Mesenchymal stem cell (in vitro differentiated cells and primary cell): ENCODE results near the gene LARP6. TPM values are rescaled to one million over a fixed set of nuclear protein-coding genes. Genes with fewer than 3 reads are reported as not detected.

Experiments used
- DNase-seq: peaks from one replicate; pipeline ENCODE4 v3.0.0-alpha.2; 2013
- H2AFZ ChIP-seq: one replicate; pipeline ENCODE4 v1.6.1; 2013; ENCODE audit warnings: low read depth, mild to moderate bottlenecking, control low read depth, inconsistent platforms, low read length, moderate library complexity
- H2AK5ac ChIP-seq: 2 replicates; pipeline ENCODE4 v1.6.1; 2013; ENCODE audit warnings: low read length, moderate library complexity, mild to moderate bottlenecking, inconsistent platforms; ENCODE audit not compliant: severe bottlenecking
- H2BK120ac ChIP-seq: one replicate; pipeline ENCODE4 v1.6.1; 2013; ENCODE audit warnings: low read depth, mild to moderate bottlenecking, inconsistent platforms, low read length, moderate library complexity
- H2BK12ac ChIP-seq, 2 experiments: one replicate each; pipeline ENCODE4 v1.6.1; 2013; ENCODE audit warnings: inconsistent platforms in 2 of 2, low read length in 2 of 2, mild to moderate bottlenecking in 2 of 2, moderate library complexity in 2 of 2, control low read depth in 1 of 2
- H2BK15ac ChIP-seq: one replicate; pipeline ENCODE4 v1.6.1; 2013; ENCODE audit warnings: mild to moderate bottlenecking, low read depth, inconsistent platforms; ENCODE audit not compliant: poor library complexity, severe bottlenecking
- H2BK5ac ChIP-seq: 2 replicates; pipeline ENCODE4 v1.6.1; 2013; ENCODE audit warnings: low read depth, mild to moderate bottlenecking, low read length, control low read depth, inconsistent platforms; ENCODE audit not compliant: poor library complexity, severe bottlenecking
- H3K14ac ChIP-seq, 2 experiments: one replicate each; pipeline ENCODE4 v1.6.1; 2013; ENCODE audit warnings: inconsistent platforms in 2 of 2, low read length in 2 of 2, control low read depth in 1 of 2, mild to moderate bottlenecking in 1 of 2, moderate library complexity in 1 of 2
- H3K18ac ChIP-seq, 2 experiments: one replicate each; pipeline ENCODE4 v1.6.1; 2013; ENCODE audit warnings: inconsistent platforms in 2 of 2, low read length in 2 of 2, control low read depth in 1 of 2, low read depth in 1 of 2, mild to moderate bottlenecking in 1 of 2
- H3K23ac ChIP-seq, 2 experiments: one replicate each; pipeline ENCODE4 v1.6.1; 2013; ENCODE audit warnings: inconsistent platforms in 2 of 2, low read length in 2 of 2, mild to moderate bottlenecking in 2 of 2, moderate library complexity in 2 of 2, control low read depth in 1 of 2
- H3K27ac ChIP-seq: 2 replicates; pipeline ENCODE4 v1.5.1; 2013; ENCODE audit warnings: mild to moderate bottlenecking, moderate library complexity, low read length, control low read depth, inconsistent platforms; ENCODE audit not compliant: poor library complexity, severe bottlenecking
- H3K27me3 ChIP-seq, 2 experiments: 2 replicates each; pipeline versions ENCODE4 v1.6.1 to v1.7.0; 2013; ENCODE audit warnings: low read length in 2 of 2, mild to moderate bottlenecking in 2 of 2, moderate library complexity in 2 of 2, control low read depth in 1 of 2, inconsistent platforms in 1 of 2; ENCODE audit not compliant: control insufficient read depth in 1 of 2, insufficient read depth in 1 of 2
- H3K36me3 ChIP-seq, 2 experiments: 2 replicates each; pipeline versions ENCODE4 v1.6.1 to v1.7.0; 2013; ENCODE audit warnings: low read length in 2 of 2, control low read depth in 1 of 2, inconsistent platforms in 1 of 2, low read depth in 1 of 2, mild to moderate bottlenecking in 1 of 2; ENCODE audit not compliant: insufficient read depth in 2 of 2, control insufficient read depth in 1 of 2
- H3K4ac ChIP-seq, 2 experiments: one replicate each; pipeline ENCODE4 v1.6.1; 2013; ENCODE audit warnings: inconsistent platforms in 2 of 2, low read length in 2 of 2, mild to moderate bottlenecking in 2 of 2, moderate library complexity in 2 of 2, control low read depth in 1 of 2, low read depth in 1 of 2
- H3K4me1 ChIP-seq: 2 replicates; pipeline ENCODE4 v1.6.1; 2013; ENCODE audit warnings: low read depth, low read length, control low read depth; ENCODE audit not compliant: control insufficient read depth, insufficient read depth
- H3K4me2 ChIP-seq: 2 replicates; pipeline ENCODE4 v1.6.1; 2013; ENCODE audit warnings: low read length, mild to moderate bottlenecking, inconsistent platforms; ENCODE audit not compliant: poor library complexity, severe bottlenecking
- H3K4me3 ChIP-seq, 2 experiments: 2 replicates each; pipeline versions ENCODE4 v1.5.1 to v1.7.0; 2013; ENCODE audit warnings: low read length in 2 of 2, mild to moderate bottlenecking in 2 of 2, control low read depth in 1 of 2, low read depth in 1 of 2; ENCODE audit not compliant: insufficient read depth in 1 of 2
- H3K79me1 ChIP-seq: replicated peaks from 2 replicates; pipeline ENCODE4 v1.6.1; 2013; ENCODE audit warnings: mild to moderate bottlenecking, control low read depth, low read length, inconsistent platforms; ENCODE audit not compliant: poor library complexity, severe bottlenecking
- H3K9ac ChIP-seq: 2 replicates; pipeline ENCODE4 v1.7.0; 2013; ENCODE audit warnings: mild to moderate bottlenecking, low read length, moderate library complexity
- H3K9me3 ChIP-seq: 2 replicates; pipeline ENCODE4 v1.7.0; 2013; ENCODE audit warnings: mild to moderate bottlenecking, low read length; ENCODE audit not compliant: control insufficient read depth
- H4K8ac ChIP-seq: one replicate; pipeline ENCODE4 v1.6.1; 2013; ENCODE audit warnings: inconsistent platforms, mild to moderate bottlenecking, low read length, moderate library complexity
- H4K91ac ChIP-seq: one replicate; pipeline ENCODE4 v1.6.1; 2013; ENCODE audit warnings: mild to moderate bottlenecking, low read length, inconsistent platforms
- WGBS: methylation state at CpG from one replicate; pipeline ENCODE4 v1.1.7; 2013; ENCODE audit warnings: mixed read lengths; 5-methylcytosine and 5-hydroxymethylcytosine counted together
- polyA plus RNA-seq, 2 experiments: library from polyadenylated mRNA; stranded (reverse); fragments of 200-250 nt; gene quantifications; one replicate each; pipeline ENCODE4 v1.2.3, GENCODE V29; 2013

The LARP6 gene
- 57.0 TPM for polyA plus RNA-seq (2013, experiment 1 of 2)
- 60.3 TPM for polyA plus RNA-seq (2013, experiment 2 of 2)

GRCh38 chr15:70853973-70854665 lies at the start of gene LARP6:
LARP6 (minus strand) TSS chr15:70854157; CDS start chr15:70854088, 69 bp downstream.
- Histone ChIP-seq H3K4me2 (peak within 1 kb of the TSS; percentile 70), H3K27ac (peak within 1 kb of the TSS; percentile 83), H3K27me3 (no peaks in the 10 kb centered on the region), H2BK5ac (peak within 1 kb of the TSS; percentile 88), H3K9me3 (no peaks in the 10 kb centered on the region), H2BK15ac (peak within 1 kb of the TSS; percentile 91), H3K14ac (peak within 1 kb of the TSS in 1 of 2 experiments; percentile 96), H2BK12ac (peak within 1 kb of the TSS; percentile 82 to 87), H3K23ac (peak within 1 kb of the TSS in 1 of 2 experiments; percentile 77), H4K91ac (peak within 1 kb of the TSS; percentile 34), H3K4ac (peak within 1 kb of the TSS; percentile 93 to 96), H2AK5ac (no peak within 1 kb of the TSS), H3K18ac (peak within 1 kb of the TSS; percentile 96 to 98), H3K36me3 (peaks cover 6 to 30% of the 10 kb centered on the region in 2 experiments), H3K9ac (peak within 1 kb of the TSS; percentile 98), H3K79me1 (peaks cover 4% of the 10 kb centered on the region), H4K8ac (peak within 1 kb of the TSS; percentile 88), H2BK120ac (peak within 1 kb of the TSS; percentile 78), H2AFZ (peak within 1 kb of the TSS; percentile 91), H3K4me3 (peak within 1 kb of the TSS; percentile 97 to 98), H3K4me1 (peaks cover 12% of the 10 kb centered on the region)
- peak; percentile 62 for DNase-seq
- WGBS: under 1% methylated on average over 53 of the region's 78 CpGs

- Histone ChIP-seq H3K9me3 (no peaks in the 10 kb centered on the region), H3K4ac (peak overlapping the region in 1 of 2 experiments; percentile 97), H2AK5ac (no peak overlapping the region), H2AFZ (peak overlapping the region; percentile 33), H3K27me3 (no peaks in the 10 kb centered on the region), H4K91ac (no peak overlapping the region), H2BK15ac (no peak overlapping the region), H3K36me3 (peaks cover 0 to 11% of the 10 kb centered on the region in 2 experiments), H3K9ac (no peak overlapping the region), H3K18ac (peak overlapping the region; percentile 67 to 82), H3K23ac (no peak overlapping the region), H3K4me2 (no peak overlapping the region), H3K14ac (no peak overlapping the region), H3K4me1 (peaks cover 2% of the 10 kb centered on the region), H3K79me1 (no peaks in the 10 kb centered on the region), H4K8ac (peak overlapping the region; percentile 93), H3K27ac (peak overlapping the region; percentile 9), H2BK120ac (peak overlapping the region; percentile 83), H3K4me3 (no peak overlapping the region), H2BK5ac (no peak overlapping the region), H2BK12ac (peak overlapping the region in 1 of 2 experiments; percentile 97)
- 82% methylated on average over 1 of the region's 1 CpG for WGBS
- peak; percentile 83 for DNase-seq
Observed at GRCh38 chr15:70902107-70902506, 48.1 kb upstream of the LARP6 start.

- no peak overlapping the region for H4K91ac ChIP-seq
- no peak overlapping the region for H2BK12ac ChIP-seq
- H3K36me3 ChIP-seq: no peaks in the 10 kb centered on the region
- no peaks in the 10 kb centered on the region for H3K9me3 ChIP-seq
- H3K27me3 ChIP-seq: no peaks in the 10 kb centered on the region
- peak overlapping the region; percentile 49 for H3K27ac ChIP-seq
- no peak overlapping the region for H2BK120ac ChIP-seq
- H3K4ac ChIP-seq: no peak overlapping the region
- H3K4me2 ChIP-seq: peak overlapping the region; percentile 81
- 6% methylated on average over 8 of the region's 10 CpGs for WGBS
- H2AFZ ChIP-seq: peak overlapping the region; percentile 98
- H3K23ac ChIP-seq: no peak overlapping the region
- H2AK5ac ChIP-seq: no peak overlapping the region
- peak; percentile 75 for DNase-seq
- H4K8ac ChIP-seq: peak overlapping the region; percentile 35
- H2BK5ac ChIP-seq: no peak overlapping the region
- H3K14ac ChIP-seq: no peak overlapping the region
- H3K4me1 ChIP-seq: peaks cover 5% of the 10 kb centered on the region
- peaks cover 9% of the 10 kb centered on the region for H3K79me1 ChIP-seq
- peak overlapping the region; percentile 89 for H3K9ac ChIP-seq
- no peak overlapping the region for H3K18ac ChIP-seq
- H2BK15ac ChIP-seq: no peak overlapping the region
- H3K4me3 ChIP-seq: peak overlapping the region; percentile 75 to 89
Observed at GRCh38 chr15:70892912-70893560, 39.1 kb upstream of the LARP6 start.
